NB4 (cell line): Measurements from ENCODE around the gene ZNF609.

Experiments used
- POLR2A ChIP-seq: IDR thresholded peaks from 2 replicates; pipeline ENCODE4 v1.6.1; 2011; ENCODE audit warnings: mild to moderate bottlenecking; ENCODE audit not compliant: insufficient read length; ENCODE audit errors: extremely low read depth
- TF ChIP-seq, protein P1 (sequence below): IDR thresholded peaks from one replicate; pipeline ENCODE4 v1.5.1; 2012; ENCODE audit warnings: low read depth, low read length
- TF ChIP-seq, protein P2 (sequence below): IDR thresholded peaks from 2 replicates; pipeline ENCODE4 v1.6.1; 2011; ENCODE audit warnings: low read depth, low read length

DNA sequence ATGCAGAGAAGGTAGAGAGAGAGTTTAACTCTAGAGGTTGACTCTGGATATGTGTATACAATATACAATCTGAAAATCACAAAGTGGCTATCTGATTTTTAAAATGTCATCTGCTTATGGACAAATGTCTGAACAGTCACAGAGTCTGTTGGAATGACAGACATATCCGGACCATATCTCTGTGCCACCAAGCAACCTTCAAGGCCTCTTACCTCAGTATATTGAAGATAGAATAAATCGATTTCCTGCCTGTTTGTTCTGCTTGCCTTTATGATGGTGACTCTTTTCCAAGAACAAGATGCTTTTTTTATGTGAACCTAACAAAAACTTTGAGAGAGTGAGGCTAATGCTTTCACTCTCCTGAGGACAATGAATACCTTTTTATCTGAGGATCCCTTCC lies 163.9 kb downstream of the ZNF609 start:
- TF ChIP-seq, protein P1, sequence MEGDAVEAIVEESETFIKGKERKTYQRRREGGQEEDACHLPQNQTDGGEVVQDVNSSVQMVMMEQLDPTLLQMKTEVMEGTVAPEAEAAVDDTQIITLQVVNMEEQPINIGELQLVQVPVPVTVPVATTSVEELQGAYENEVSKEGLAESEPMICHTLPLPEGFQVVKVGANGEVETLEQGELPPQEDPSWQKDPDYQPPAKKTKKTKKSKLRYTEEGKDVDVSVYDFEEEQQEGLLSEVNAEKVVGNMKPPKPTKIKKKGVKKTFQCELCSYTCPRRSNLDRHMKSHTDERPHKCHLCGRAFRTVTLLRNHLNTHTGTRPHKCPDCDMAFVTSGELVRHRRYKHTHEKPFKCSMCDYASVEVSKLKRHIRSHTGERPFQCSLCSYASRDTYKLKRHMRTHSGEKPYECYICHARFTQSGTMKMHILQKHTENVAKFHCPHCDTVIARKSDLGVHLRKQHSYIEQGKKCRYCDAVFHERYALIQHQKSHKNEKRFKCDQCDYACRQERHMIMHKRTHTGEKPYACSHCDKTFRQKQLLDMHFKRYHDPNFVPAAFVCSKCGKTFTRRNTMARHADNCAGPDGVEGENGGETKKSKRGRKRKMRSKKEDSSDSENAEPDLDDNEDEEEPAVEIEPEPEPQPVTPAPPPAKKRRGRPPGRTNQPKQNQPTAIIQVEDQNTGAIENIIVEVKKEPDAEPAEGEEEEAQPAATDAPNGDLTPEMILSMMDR: no peak
- TF ChIP-seq, protein P2, sequence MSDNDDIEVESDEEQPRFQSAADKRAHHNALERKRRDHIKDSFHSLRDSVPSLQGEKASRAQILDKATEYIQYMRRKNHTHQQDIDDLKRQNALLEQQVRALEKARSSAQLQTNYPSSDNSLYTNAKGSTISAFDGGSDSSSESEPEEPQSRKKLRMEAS: no peak
- no peak for TF ChIP-seq POLR2A
